ENCODE data around the gene LRP1. TPM values are rescaled to one million over a fixed set of nuclear protein-coding genes. Genes with fewer than 3 reads are reported as not detected.

LRP1 gene
- total RNA-seq, 1 donor from 2014 or later = 118 TPM

GRCh38 chr12:57219205-57219992 lies 91.1 kb downstream of the LRP1 start:
- no peaks in the 10 kb centered on the region for H3K9me3 ChIP-seq (ENCODE audit: control insufficient read depth in 3 of 3, low read length in 3 of 3)
- H3K4me1 ChIP-seq (ENCODE audit: control insufficient read depth in 3 of 3, insufficient read depth in 3 of 3, low read length in 3 of 3) = peaks cover 14 to 33% (median 25%) of the 10 kb centered on the region in 3 donors
- no peak overlapping the region for H3K9ac ChIP-seq (ENCODE audit: low read depth in 1 of 3, low read length in 3 of 3)
- H3K36me3 ChIP-seq (ENCODE audit: control insufficient read depth in 3 of 3, insufficient read depth in 3 of 3, low read length in 3 of 3) = no peaks in the 10 kb centered on the region
- H3K27ac ChIP-seq (ENCODE audit: low read depth, low read length) = no peak overlapping the region
- peaks cover 83 to 92% (median 83%) of the 10 kb centered on the region in 3 donors for H3K27me3 ChIP-seq (ENCODE audit: control insufficient read depth in 3 of 3, insufficient read depth in 3 of 3, low read length in 3 of 3)
- no peak overlapping the region for H3K4me3 ChIP-seq (ENCODE audit: low read length in 3 of 3)

DNA sequence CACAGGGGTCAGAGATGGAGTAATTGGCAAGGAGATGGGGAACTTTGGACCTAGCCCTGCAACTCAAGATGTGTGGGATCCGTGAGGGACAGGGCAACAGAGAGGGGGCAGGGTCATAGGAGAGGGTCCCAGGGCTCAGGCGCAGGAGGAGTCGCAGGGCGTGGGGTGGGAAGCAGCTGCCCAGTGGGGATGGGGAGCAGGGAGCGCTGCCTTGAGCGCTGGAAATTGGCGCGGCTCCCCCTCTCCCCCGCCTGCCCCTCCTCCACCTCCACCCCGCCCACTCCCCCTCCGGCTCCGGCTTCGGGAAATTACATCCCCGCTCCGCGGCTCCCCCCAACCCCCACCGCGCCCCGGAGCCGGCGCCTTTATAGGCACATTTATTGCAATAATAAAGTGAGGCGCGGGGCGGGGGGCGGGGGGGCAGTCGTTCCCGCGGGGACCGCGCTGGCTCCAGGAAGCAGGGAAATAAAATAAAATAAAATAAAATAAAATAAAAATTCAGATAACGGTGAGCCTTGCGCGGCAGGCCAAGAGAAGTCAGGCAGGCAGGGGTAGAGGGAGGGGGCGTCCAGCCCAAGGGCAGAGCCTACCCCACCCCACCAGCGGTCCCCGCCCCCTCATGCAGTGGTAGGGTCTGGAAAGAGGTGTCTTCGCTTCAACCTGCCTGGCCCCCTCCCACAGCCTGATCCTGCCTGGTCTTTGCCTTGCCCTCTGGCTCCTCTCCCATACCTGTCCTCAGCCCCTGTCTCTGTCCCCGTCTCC lies 91.9 kb downstream of the LRP1 start:
- H3K9ac ChIP-seq (ENCODE audit: low read depth in 1 of 3, low read length in 3 of 3) = no peak overlapping the region
- H3K4me1 ChIP-seq (ENCODE audit: control insufficient read depth in 3 of 3, insufficient read depth in 3 of 3, low read length in 3 of 3) = peaks cover 14 to 26% (median 21%) of the 10 kb centered on the region in 3 donors

GRCh38 chr12:57220770-57221168 lies 92.5 kb downstream of the LRP1 start:
- H3K4me1 ChIP-seq (ENCODE audit: control insufficient read depth in 3 of 3, insufficient read depth in 3 of 3, low read length in 3 of 3) = peaks cover 12 to 20% (median 16%) of the 10 kb centered on the region in 3 donors
- H3K9me3 ChIP-seq (ENCODE audit: control insufficient read depth in 3 of 3, low read length in 3 of 3) = no peaks in the 10 kb centered on the region
- no peak overlapping the region for H3K9ac ChIP-seq (ENCODE audit: low read depth in 1 of 3, low read length in 3 of 3)
- no peak overlapping the region for H3K4me3 ChIP-seq (ENCODE audit: low read length in 3 of 3)
- no peaks in the 10 kb centered on the region for H3K36me3 ChIP-seq (ENCODE audit: control insufficient read depth in 3 of 3, insufficient read depth in 3 of 3, low read length in 3 of 3)
- H3K27me3 ChIP-seq (ENCODE audit: control insufficient read depth in 3 of 3, insufficient read depth in 3 of 3, low read length in 3 of 3) = peaks cover 81 to 90% (median 83%) of the 10 kb centered on the region in 3 donors
- no peak overlapping the region for H3K27ac ChIP-seq (ENCODE audit: low read depth, low read length)

More for the DNA sequence above, 91.9 kb downstream of the LRP1 start:
- Histone ChIP-seq H3K27ac (ENCODE audit: low read depth, low read length) (no peak overlapping the region), H3K27me3 (ENCODE audit: control insufficient read depth in 3 of 3, insufficient read depth in 3 of 3, low read length in 3 of 3) (peaks cover 83 to 91% (median 83%) of the 10 kb centered on the region in 3 donors), H3K9me3 (ENCODE audit: control insufficient read depth in 3 of 3, low read length in 3 of 3) (no peaks in the 10 kb centered on the region), H3K36me3 (ENCODE audit: control insufficient read depth in 3 of 3, insufficient read depth in 3 of 3, low read length in 3 of 3) (no peaks in the 10 kb centered on the region), H3K4me3 (ENCODE audit: low read length in 3 of 3) (no peak overlapping the region)

- peaks cover 81 to 88% (median 82%) of the 10 kb centered on the region in 3 donors for H3K27me3 ChIP-seq (ENCODE audit: control insufficient read depth in 3 of 3, insufficient read depth in 3 of 3, low read length in 3 of 3)
- no peak overlapping the region for H3K27ac ChIP-seq (ENCODE audit: low read depth, low read length)
- H3K9me3 ChIP-seq (ENCODE audit: control insufficient read depth in 3 of 3, low read length in 3 of 3) = no peaks in the 10 kb centered on the region
These were observed 93.1 kb downstream of the LRP1 start for GRCh38 chr12:57221169-57221917.

GRCh38 chr12:57222286-57223190 lies 94.3 kb downstream of the LRP1 start:
- no peak overlapping the region for H3K4me3 ChIP-seq (ENCODE audit: low read length in 3 of 3)
- H3K9ac ChIP-seq (ENCODE audit: low read depth in 1 of 3, low read length in 3 of 3) = no peak overlapping the region
- H3K27me3 ChIP-seq (ENCODE audit: control insufficient read depth in 3 of 3, insufficient read depth in 3 of 3, low read length in 3 of 3) = peaks cover 77 to 82% (median 77%) of the 10 kb centered on the region in 3 donors
- H3K9me3 ChIP-seq (ENCODE audit: control insufficient read depth in 3 of 3, low read length in 3 of 3) = no peaks in the 10 kb centered on the region
- no peaks in the 10 kb centered on the region for H3K36me3 ChIP-seq (ENCODE audit: control insufficient read depth in 3 of 3, insufficient read depth in 3 of 3, low read length in 3 of 3)
- H3K4me1 ChIP-seq (ENCODE audit: control insufficient read depth in 3 of 3, insufficient read depth in 3 of 3, low read length in 3 of 3) = peaks cover 3 to 6% (median 5%) of the 10 kb centered on the region in 3 donors
- no peak overlapping the region for H3K27ac ChIP-seq (ENCODE audit: low read depth, low read length)

More at GRCh38 chr12:57221169-57221917, 93.1 kb downstream of the LRP1 start:
- H3K36me3 ChIP-seq (ENCODE audit: control insufficient read depth in 3 of 3, insufficient read depth in 3 of 3, low read length in 3 of 3) = no peaks in the 10 kb centered on the region
- peaks cover 8 to 15% (median 13%) of the 10 kb centered on the region in 3 donors for H3K4me1 ChIP-seq (ENCODE audit: control insufficient read depth in 3 of 3, insufficient read depth in 3 of 3, low read length in 3 of 3)
- no peak overlapping the region for H3K9ac ChIP-seq (ENCODE audit: low read depth in 1 of 3, low read length in 3 of 3)
- no peak overlapping the region for H3K4me3 ChIP-seq (ENCODE audit: low read length in 3 of 3)

DNA sequence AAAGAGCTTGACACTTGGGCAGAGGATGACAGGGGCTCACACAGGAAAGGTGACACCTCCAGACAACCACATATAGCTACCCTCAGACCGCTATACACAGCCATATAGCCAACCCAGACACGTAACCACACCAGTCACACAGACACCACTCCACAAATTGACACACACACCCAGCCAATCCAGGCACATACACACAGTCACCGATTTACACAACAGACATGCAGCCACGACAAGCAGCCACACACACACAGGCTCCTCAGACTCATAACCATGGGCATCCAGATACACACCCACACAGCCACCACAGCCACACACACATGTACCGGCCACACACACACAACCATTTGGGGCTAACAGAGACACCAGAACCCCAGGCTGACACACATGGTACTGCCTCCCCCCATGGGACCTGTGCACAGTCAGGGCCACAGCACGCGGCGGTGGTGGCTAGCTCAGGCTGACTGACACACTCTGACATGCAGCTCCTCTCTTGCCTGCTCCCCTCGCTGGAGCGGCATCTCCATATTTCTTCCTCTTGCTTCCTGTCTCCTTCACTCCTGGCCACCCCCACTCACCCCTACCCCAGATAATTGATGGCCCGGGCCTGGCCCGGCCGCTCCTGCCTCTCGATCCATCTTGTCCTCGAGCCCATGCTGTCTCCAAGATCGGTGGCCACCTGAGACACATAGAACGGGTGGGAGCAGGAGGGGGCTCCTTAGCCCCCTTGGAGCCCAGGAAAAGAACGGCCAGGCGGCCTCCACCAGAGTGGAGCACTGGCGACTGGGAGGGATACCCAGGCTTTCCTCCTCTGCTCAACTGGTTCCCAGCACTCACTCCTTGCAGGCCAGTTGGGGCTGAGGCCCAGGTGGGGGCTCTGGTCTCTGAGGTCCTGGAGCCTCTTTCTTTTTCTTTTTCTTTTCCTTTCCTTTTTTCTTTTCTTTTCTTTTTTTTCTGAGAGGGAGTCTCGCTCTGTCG lies 95.2 kb downstream of the LRP1 start:
- Histone ChIP-seq H3K27ac (ENCODE audit: low read depth, low read length) (no peak overlapping the region), H3K9me3 (ENCODE audit: control insufficient read depth in 3 of 3, low read length in 3 of 3) (no peaks in the 10 kb centered on the region), H3K27me3 (ENCODE audit: control insufficient read depth in 3 of 3, insufficient read depth in 3 of 3, low read length in 3 of 3) (peaks cover 68 to 73% (median 72%) of the 10 kb centered on the region in 3 donors), H3K4me3 (ENCODE audit: low read length in 3 of 3) (no peak overlapping the region), H3K36me3 (ENCODE audit: control insufficient read depth in 3 of 3, insufficient read depth in 3 of 3, low read length in 3 of 3) (no peaks in the 10 kb centered on the region), H3K9ac (ENCODE audit: low read depth in 1 of 3, low read length in 3 of 3) (no peak overlapping the region), H3K4me1 (ENCODE audit: control insufficient read depth in 3 of 3, insufficient read depth in 3 of 3, low read length in 3 of 3) (peaks cover 0 to 3% (median 2%) of the 10 kb centered on the region in 3 donors)

DNA sequence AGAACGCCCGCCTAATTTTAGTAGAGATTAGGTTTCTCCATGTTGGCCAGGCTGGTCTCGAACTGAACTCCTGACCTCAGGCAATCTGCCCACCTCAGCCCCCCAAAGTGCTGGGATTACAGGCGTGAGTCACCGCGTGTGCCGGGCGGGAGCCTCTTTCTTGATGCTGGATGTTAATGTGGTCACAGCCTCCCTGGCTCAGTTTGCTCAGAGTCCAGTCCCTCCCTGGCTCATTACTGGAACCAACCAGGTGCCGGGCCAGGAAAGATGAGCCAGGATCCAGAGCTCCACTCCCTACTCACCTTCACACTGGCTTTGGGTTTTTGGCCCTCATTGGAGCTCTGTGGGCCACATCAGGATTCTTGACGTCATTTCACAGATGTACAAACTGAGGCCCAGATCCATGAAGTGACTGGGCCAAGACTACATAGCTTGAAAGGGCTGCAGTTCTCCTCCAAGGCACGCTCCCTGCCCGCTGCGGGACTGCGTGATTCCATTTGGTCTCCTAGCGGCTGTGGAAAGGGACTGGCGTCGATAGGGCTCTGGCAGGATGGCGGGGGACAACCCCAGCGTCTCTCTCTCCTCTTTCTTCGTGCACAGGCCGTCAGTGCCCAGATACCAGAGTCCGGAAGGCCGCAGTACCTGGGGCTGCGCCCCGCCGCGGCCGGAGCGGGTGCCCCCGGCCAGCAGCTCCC lies 96.1 kb downstream of the LRP1 start:
- no peak overlapping the region for H3K9ac ChIP-seq (ENCODE audit: low read depth in 1 of 3, low read length in 3 of 3)
- peaks cover 58 to 64% (median 63%) of the 10 kb centered on the region in 3 donors for H3K27me3 ChIP-seq (ENCODE audit: control insufficient read depth in 3 of 3, insufficient read depth in 3 of 3, low read length in 3 of 3)
- no peaks in the 10 kb centered on the region for H3K9me3 ChIP-seq (ENCODE audit: control insufficient read depth in 3 of 3, low read length in 3 of 3)
- no peak overlapping the region for H3K27ac ChIP-seq (ENCODE audit: low read depth, low read length)
- no peak overlapping the region for H3K4me3 ChIP-seq (ENCODE audit: low read length in 3 of 3)
- peaks cover 3 to 8% (median 6%) of the 10 kb centered on the region in 3 donors for H3K4me1 ChIP-seq (ENCODE audit: control insufficient read depth in 3 of 3, insufficient read depth in 3 of 3, low read length in 3 of 3)
- no peaks in the 10 kb centered on the region for H3K36me3 ChIP-seq (ENCODE audit: control insufficient read depth in 3 of 3, insufficient read depth in 3 of 3, low read length in 3 of 3)

Measured in skeletal muscle tissue (tissue), 4 donors.